NCI-H1092 treated with DMSO at 0.1 percent for 48 hours (cell line): ENCODE results near the gene NMB.
"Not testable (repeated sequence)": the region's sequence is repeated elsewhere in the genome, so short reads cannot be mapped to it uniquely, and the experiment has no call there.

Experiments
- DNase-seq: peaks from one replicate; lab custom pipeline; 2025; lab: John Stamatoyannopoulos, UW

Gene NMB

DNA sequence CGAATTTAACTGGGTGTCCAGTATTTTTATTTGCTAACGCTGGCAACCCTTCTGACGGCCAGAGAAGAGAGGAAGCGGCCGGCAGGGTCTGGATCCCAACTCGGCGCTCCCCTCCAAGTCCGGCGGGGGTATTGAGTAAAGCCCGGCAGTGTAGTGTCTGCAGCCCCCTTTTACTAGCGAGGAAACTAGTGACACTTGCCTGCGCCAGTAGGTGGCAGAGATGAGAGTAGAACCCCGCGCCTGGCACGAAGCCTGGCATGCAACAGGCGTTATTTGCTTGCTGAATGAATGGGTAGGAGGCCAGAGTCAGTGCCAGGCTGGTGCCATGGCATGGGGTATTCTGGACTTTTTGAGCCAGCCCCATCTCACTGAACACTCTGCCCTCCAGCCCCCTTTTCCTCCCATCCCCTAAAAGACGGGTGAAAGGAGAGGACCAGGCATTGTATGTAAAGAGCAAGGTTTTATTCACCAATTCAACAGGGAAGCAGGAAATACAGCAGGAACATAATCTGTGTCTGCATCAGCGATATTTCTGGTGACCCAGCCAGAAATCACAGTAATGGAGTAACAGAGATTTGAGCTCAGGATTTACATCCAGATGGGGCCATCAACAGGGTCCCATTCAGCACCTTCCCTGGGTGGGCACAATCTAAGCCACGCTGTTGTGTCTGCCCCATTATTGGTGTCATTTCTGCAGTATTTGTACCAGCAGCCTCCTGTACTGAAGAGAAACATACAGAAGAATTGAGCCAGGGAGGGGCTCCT, 3.1 kb downstream of the NMB start:
- DNase-seq: peak; percentile 75

- peak; percentile 77 for DNase-seq
Observed at GRCh38 chr15:84653910-84654688, 3.9 kb downstream of the NMB start, which contains the start of gene WDR73. TSS of gene WDR73 (minus strand) at chr15:84654283. CDS start at chr15:84654274, 9 bp downstream.

DNA sequence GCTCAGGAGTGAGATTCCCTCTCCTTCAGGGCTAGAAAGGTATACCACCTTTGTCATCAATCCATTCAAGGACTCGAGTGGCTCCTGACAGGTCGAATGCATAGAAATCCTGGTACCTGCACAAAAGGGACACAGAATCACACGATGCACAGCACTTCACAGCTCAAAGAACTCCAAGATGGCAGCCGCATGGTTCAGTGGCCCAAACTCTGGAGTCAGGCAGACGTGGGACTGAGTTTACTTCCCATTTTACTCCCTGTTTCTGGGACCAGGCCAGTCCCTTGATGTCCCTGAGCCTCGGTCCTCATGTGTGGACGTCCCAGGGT, 4.5 kb downstream of the NMB start:
- DNase-seq: no peak

DNA sequence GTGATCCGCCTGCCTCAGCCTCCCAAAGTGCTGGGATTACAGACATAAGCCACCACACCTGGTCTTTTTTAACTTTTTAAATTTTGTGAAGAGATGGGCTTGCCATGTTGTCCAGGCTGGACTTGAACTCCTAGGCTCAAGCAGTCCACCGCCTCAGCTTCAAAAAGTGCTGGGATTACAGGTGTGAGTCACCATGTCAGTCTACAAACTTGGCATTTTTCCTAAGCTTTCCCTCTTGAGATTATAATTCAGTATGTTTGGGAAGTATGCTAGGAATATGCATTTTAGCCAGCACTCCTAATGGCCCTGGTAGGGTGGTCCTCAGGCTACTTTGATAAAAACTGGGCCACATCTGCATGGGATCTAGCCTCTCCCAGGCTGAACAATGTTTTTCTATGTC, 8.3 kb downstream of the NMB start:
- DNase-seq: no peak

- no peak for DNase-seq
Observed at GRCh38 chr15:84648539-84648938, 9.5 kb downstream of the NMB start.

DNA sequence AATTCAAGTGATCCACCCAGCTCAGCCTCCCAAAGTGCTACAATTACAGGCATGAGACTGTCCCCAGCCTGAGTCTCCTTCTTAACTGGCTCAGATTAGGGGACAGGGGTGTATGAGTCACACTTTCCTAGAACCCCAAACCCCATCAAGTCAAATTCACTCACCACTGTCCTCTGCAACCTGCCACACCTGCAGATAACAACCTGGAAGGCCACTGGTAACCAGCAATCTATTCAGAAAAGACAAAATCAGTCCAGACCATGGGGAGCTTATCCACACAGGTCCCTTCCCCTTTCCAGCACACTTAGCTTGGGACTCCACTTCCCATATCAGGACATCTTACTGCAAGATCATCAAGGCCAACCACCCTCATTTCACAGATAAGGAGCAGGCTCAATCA, 10.3 kb downstream of the NMB start:
- DNase-seq: no peak

DNA sequence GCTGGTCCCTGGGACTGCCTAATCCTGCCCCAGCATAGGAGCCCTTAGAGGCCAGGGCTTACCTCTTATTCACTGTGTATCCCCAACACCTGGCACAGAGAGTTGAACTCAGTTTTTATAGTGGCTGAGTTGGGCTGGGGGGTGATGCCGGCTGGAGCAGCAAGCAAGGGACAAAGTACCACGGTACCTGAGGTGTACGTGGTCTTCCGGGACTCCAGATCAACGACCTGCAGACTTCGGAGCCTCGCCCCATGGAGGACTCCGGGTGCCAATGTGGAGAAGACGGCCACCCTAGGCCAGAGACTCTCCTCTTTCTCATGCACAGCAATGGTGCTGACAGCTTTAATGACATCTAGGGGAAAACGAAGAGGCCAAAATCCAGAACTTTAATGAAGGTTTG, 12.0 kb downstream of the NMB start:
- DNase-seq: no peak

- no peak for DNase-seq
Observed at GRCh38 chr15:84645496-84645895, 12.5 kb downstream of the NMB start.

DNA sequence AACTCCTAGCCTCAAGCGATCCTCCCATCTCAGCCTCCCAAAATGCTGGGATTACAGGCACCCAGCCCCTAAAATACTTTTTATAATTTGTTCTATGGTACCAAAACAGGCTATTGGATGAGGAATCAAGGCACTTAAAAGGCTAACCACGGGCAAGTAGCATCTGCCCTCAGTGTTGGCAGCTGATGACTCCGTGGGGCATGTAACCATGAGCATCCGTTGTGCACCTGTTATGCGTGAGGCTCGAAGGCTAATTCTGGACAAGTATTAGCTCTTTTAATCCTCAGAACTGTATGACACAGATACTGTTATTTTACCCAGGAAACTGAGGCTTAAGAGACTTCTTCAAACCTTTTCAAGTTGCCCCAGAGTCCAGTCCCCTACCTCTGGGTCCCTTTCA, 14.2 kb downstream of the NMB start:
- DNase-seq: no peak

- not testable (repeated sequence) for DNase-seq
Observed at GRCh38 chr15:84642640-84643039, 15.4 kb downstream of the NMB start.

GRCh38 chr15:84641871-84642270, 16.1 kb downstream of the NMB start:
- not testable (repeated sequence) for DNase-seq

GRCh38 chr15:84638103-84638502, 19.9 kb downstream of the NMB start:
- DNase-seq: no peak

DNA sequence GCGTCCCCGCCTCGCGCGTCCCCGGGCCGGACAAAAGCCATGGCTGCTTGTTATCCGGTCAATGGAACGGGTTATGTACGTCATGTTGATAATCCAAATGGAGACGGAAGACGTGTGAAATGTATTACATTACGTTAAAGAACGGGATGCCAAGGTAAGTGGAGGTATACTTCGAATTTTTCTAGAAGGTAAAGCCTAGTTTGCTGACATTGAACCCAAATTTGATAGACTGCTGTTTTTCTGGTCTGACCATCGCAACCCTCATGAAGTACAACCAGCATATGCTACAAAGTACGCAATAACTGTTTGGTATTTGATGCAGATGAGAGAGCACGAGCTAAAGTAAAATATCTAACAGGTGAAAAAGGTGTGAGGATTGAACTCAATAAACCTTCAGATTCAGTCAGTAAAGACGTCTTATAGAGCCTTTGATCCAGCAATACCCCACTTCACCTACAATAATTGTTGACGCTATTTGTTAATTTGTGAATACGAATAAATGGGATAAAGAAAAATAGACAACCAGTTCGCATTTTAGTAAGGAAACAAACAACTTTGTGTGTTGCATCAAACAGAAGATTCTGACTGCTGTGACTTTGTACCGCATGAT, 23.7 kb downstream of the NMB start:
- DNase-seq: no peak

GRCh38 chr15:84633311-84634227, 24.4 kb downstream of the NMB start:
- peak; percentile 60 for DNase-seq

DNA sequence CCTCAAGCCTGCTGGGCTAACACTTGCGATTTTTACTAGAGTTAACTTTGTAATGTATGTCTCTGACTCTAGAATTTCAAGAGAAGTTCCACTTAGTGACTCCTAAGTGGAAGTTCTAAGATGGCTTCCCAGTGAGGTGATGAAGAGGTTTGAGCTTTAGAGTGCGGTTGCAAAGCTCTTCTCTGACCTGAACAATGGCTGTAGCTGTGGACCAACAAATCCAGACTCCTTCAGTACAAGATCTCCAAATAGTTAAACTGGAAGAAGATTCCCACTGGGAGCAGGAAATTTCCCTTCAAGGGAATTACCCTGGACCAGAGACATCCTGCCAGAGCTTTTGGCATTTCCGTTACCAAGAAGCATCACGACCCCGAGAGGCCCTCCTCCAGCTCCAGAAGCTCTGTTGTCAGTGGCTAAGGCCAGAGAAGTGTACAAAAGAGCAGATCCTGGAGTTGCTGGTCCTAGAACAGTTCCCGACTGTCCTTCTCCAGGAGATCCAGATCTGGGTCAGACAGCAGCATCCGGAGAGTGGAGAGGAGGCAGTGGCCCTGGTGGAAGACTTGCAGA, 26.2 kb downstream of the NMB start:
- no peak for DNase-seq

DNA sequence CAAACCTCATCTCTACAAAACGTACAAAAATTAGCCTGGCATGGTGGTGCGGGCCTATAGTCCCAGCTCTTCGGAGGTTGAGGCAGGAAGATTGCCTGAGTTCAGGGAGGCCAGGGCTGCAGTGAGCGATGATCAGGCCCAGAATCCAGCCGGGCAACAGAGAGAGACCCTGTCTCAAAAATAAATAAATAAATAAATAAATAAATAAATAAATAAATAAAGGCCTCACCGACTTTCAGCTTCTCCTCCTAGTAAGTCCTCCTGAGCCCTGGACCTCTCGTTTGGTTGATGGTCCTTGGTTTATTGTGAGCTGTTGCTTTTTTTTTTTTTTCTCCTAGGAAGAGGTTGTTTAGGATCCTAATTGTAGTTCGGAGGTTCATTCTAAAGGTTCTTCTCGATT, 29.0 kb downstream of the NMB start:
- DNase-seq: no peak

- DNase-seq: no peak
Observed at GRCh38 chr15:84625123-84625522, 32.9 kb downstream of the NMB start.

GRCh38 chr15:84624359-84624758, 33.6 kb downstream of the NMB start:
- DNase-seq: no peak

DNA sequence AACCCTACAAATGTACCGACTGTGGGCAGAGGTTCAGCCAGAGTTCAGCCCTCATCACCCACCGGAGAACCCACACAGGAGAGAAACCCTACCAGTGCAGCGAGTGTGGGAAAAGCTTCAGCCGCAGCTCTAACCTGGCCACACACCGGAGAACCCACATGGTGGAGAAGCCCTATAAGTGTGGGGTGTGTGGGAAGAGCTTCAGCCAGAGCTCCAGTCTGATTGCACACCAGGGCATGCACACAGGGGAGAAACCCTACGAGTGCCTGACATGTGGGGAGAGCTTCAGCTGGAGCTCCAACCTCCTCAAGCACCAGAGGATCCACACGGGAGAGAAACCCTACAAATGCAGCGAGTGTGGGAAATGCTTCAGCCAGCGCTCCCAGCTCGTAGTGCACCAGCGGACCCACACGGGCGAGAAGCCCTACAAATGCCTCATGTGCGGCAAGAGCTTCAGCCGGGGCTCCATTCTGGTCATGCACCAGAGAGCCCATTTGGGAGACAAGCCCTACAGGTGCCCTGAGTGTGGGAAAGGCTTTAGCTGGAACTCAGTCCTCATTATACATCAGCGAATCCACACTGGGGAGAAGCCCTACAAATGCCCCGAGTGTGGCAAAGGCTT, 36.5 kb downstream of the NMB start:
- no peak for DNase-seq

GRCh38 chr15:84620626-84621025, 37.4 kb downstream of the NMB start:
- no peak for DNase-seq

DNA sequence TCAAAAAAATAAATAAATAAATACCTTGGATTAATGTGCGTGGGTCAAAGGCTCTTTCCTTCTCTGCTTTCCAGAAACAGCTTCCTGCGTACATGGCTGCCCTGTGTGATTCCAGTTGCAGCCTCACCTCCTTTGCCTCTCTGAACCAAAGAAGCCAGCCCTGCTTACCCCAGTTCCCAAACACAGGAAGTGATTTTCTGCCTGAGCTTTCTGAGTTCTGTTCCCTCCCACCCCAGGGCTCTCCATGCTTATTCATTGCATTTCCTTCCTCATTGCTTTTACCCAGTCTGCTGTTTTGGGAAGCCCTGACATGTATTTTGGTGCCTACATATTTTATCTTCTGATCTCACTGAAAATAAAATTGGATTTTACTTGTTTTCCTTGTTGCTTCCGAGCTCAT, 41.8 kb downstream of the NMB start:
- DNase-seq: no peak
